NCI-H1436 (cell line): ENCODE measurements around the gene ADGRG4.

ENCODE experiments used
- DNase-seq: peaks from one replicate; lab custom pipeline; 2025; lab: John Stamatoyannopoulos, UW

Gene ADGRG4

GRCh38 chrX:136295380-136295779 lies 5.4 kb upstream of the ADGRG4 start:
- DNase-seq, result no peak

- no peak for DNase-seq
Observed at GRCh38 chrX:136303041-136303440, 2.3 kb downstream of the ADGRG4 start.

- DNase-seq, result no peak
Observed at GRCh38 chrX:136304493-136304892, 3.7 kb downstream of the ADGRG4 start.

GRCh38 chrX:136306182-136306581 lies 5.4 kb downstream of the ADGRG4 start:
- DNase-seq, result no peak

- DNase-seq, result no peak
Observed at GRCh38 chrX:136307471-136307870, 6.7 kb downstream of the ADGRG4 start.

GRCh38 chrX:136310411-136310810 lies 9.6 kb downstream of the ADGRG4 start:
- DNase-seq, result no peak

- no peak for DNase-seq
Observed at GRCh38 chrX:136318156-136318555, 17.4 kb downstream of the ADGRG4 start.

GRCh38 chrX:136318895-136319597 lies 18.3 kb downstream of the ADGRG4 start:
- DNase-seq, result peak; percentile 82

GRCh38 chrX:136319600-136319999 lies 18.8 kb downstream of the ADGRG4 start:
- no peak for DNase-seq

GRCh38 chrX:136321532-136321931 lies 20.8 kb downstream of the ADGRG4 start:
- DNase-seq, result no peak

GRCh38 chrX:136322064-136322463 lies 21.3 kb downstream of the ADGRG4 start:
- DNase-seq, result peak; percentile 42

- DNase-seq, result no peak
Observed at GRCh38 chrX:136325377-136325776, 24.6 kb downstream of the ADGRG4 start.

GRCh38 chrX:136328933-136329332 lies 28.2 kb downstream of the ADGRG4 start:
- DNase-seq, result no peak

GRCh38 chrX:136336623-136337022 lies 35.9 kb downstream of the ADGRG4 start:
- DNase-seq, result no peak

- DNase-seq, result no peak
Observed at GRCh38 chrX:136339702-136340101, 38.9 kb downstream of the ADGRG4 start.

- no peak for DNase-seq
Observed at GRCh38 chrX:136344320-136344719, 43.6 kb downstream of the ADGRG4 start.

GRCh38 chrX:136346506-136346905 lies 45.7 kb downstream of the ADGRG4 start:
- no peak for DNase-seq

- no peak for DNase-seq
Observed at GRCh38 chrX:136347706-136348105, 46.9 kb downstream of the ADGRG4 start.

- DNase-seq, result no peak
Observed at GRCh38 chrX:136353526-136354093, 52.8 kb downstream of the ADGRG4 start.

- DNase-seq, result no peak
Observed at GRCh38 chrX:136354201-136354600, 53.4 kb downstream of the ADGRG4 start.

- DNase-seq, result no peak
Observed at GRCh38 chrX:136369377-136369776, 68.6 kb downstream of the ADGRG4 start.

GRCh38 chrX:136376713-136377112 lies 76.0 kb downstream of the ADGRG4 start:
- DNase-seq, result no peak

GRCh38 chrX:136380010-136380769 lies 79.4 kb downstream of the ADGRG4 start:
- no peak for DNase-seq
